ENCODE measurements around the gene ISYNA1. TPM values are rescaled to one million over a fixed set of nuclear protein-coding genes. Genes with fewer than 3 reads are reported as not detected.
A peak's percentile ranks its signal among the peaks of the same experiment; 100 is the strongest.

Gene ISYNA1
- total and polyA plus RNA-seq, 2 of the 13 experiments (the other 11 are each of a cell fraction or from before 2014, with no cell fraction given): 29.6 to 48.5 TPM

- TF ChIP-seq ZBED4 (CRISPR knock-in tag; IDR thresholded peaks at IDR 0.05; ENCODE audit: borderline replicate concordance) (peak; percentile 39; the same call in 1 of the 2 replicates), MXD3 (CRISPR knock-in tag; IDR thresholded peaks at IDR 0.05) (peak; percentile 69; the same call in 1 of the 2 replicates), KMT2B (CRISPR knock-in tag; IDR thresholded peaks at IDR 0.05) (no peak), DMAP1 (CRISPR knock-in tag; IDR thresholded peaks at IDR 0.05) (0 out of 2 replicates have a peak, but pooled peaks have one; percentile 12), ZNF414 (CRISPR knock-in tag; IDR thresholded peaks at IDR 0.05) (0 out of 2 replicates have a peak, but pooled peaks have one; percentile 7), MTERF4 (CRISPR knock-in tag; IDR thresholded peaks at IDR 0.05) (peak; percentile 68; the same call in 1 of the 2 replicates), ZNF816 (CRISPR knock-in tag; IDR thresholded peaks at IDR 0.05; ENCODE audit: borderline replicate concordance) (peak; percentile 77; the same call in 1 of the 2 replicates), ZFP91 (CRISPR knock-in tag; IDR thresholded peaks at IDR 0.05; ENCODE audit: borderline replicate concordance) (peak; percentile 12; the same call in 1 of the 2 replicates), RNF2 (conservative IDR thresholded peaks at IDR 0.05; ENCODE audit: low read depth) (0 out of 2 replicates have a peak, but pooled peaks have one; percentile 47), SRF (IDR thresholded peaks at IDR 0.05; ENCODE audit: low read depth, low read length) (no peak), GABPB1 (CRISPR knock-in tag; IDR thresholded peaks at IDR 0.05) (peak; percentile 62), ZNF747 (CRISPR knock-in tag; IDR thresholded peaks at IDR 0.05; ENCODE audit: borderline replicate concordance) (0 out of 2 replicates have a peak, but pooled peaks have one; percentile 51), ZHX1 (CRISPR knock-in tag; IDR thresholded peaks at IDR 0.05; ENCODE audit: low read depth) (0 out of 2 replicates have a peak, but pooled peaks have one; percentile 46)
- TF ChIP-seq, protein P1, sequence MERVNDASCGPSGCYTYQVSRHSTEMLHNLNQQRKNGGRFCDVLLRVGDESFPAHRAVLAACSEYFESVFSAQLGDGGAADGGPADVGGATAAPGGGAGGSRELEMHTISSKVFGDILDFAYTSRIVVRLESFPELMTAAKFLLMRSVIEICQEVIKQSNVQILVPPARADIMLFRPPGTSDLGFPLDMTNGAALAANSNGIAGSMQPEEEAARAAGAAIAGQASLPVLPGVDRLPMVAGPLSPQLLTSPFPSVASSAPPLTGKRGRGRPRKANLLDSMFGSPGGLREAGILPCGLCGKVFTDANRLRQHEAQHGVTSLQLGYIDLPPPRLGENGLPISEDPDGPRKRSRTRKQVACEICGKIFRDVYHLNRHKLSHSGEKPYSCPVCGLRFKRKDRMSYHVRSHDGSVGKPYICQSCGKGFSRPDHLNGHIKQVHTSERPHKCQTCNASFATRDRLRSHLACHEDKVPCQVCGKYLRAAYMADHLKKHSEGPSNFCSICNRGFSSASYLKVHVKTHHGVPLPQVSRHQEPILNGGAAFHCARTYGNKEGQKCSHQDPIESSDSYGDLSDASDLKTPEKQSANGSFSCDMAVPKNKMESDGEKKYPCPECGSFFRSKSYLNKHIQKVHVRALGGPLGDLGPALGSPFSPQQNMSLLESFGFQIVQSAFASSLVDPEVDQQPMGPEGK (CRISPR knock-in tag; IDR thresholded peaks at IDR 0.05): no peak
These were observed at the start of gene ISYNA1 (continued) for GRCh38 chr19:18437491-18438330.
